Activated CD4-positive, alpha-beta memory T cell treated with anti-CD3 and anti-CD28 coated beads for 36 hours (primary cell): ENCODE results near the gene PGAP1. TPM values are rescaled to one million over a fixed set of nuclear protein-coding genes. Genes with fewer than 3 reads are reported as not detected.
A peak's percentile ranks its signal among the peaks of the same experiment; 100 is the strongest.

Experiments used
- CTCF ChIA-PET: fragments of 350-600 bp; sonication (Branson Sonifier 250); formaldehyde crosslinking; loops from one replicate; lab custom pipeline; 2021; ENCODE audit warnings: antibody characterized with exemption, inconsistent platforms; lab: Charles Lee
- POLR2A ChIA-PET: fragments of 350-600 bp; sonication (Branson Sonifier 250); formaldehyde crosslinking; loops from one replicate; lab custom pipeline; 2021; ENCODE audit warnings: antibody characterized with exemption; lab: Charles Lee
- DNase-seq: peaks from one replicate; pipeline ENCODE4 v3.0.0-alpha.2; 2020
- H3K27ac Mint-ChIP-seq: one replicate; pipeline ENCODE4 v1.8.0; 2021; ENCODE audit warnings: mixed read lengths
- H3K27me3 Mint-ChIP-seq: one replicate; pipeline ENCODE4 v1.8.0; 2021; ENCODE audit warnings: mixed read lengths
- H3K36me3 Mint-ChIP-seq: one replicate; pipeline ENCODE4 v1.8.0; 2021; ENCODE audit warnings: mixed read lengths
- H3K4me1 Mint-ChIP-seq: one replicate; pipeline ENCODE4 v1.8.0; 2021; ENCODE audit warnings: low read depth, mixed read lengths
- H3K4me3 Mint-ChIP-seq: one replicate; pipeline ENCODE4 v1.8.0; 2021; ENCODE audit warnings: mild to moderate bottlenecking, mixed read lengths
- H3K9me3 Mint-ChIP-seq: one replicate; pipeline ENCODE4 v1.8.0; 2021; ENCODE audit warnings: mixed read lengths
- intact Hi-C: fragments of 100-400 bp; cut with micrococcal nuclease; formaldehyde crosslinking; loops from one replicate; pipeline ENCODE4 v1.15.1; 2023
- total RNA-seq, 2 experiments: library from RNA; stranded (reverse); gene quantifications; one replicate each; pipeline ENCODE4 v1.2.3, GENCODE V29; 2021

PGAP1 gene
- total RNA-seq, 2 experiments from 2014 or later: 24.5 to 25.5 TPM

DNA sequence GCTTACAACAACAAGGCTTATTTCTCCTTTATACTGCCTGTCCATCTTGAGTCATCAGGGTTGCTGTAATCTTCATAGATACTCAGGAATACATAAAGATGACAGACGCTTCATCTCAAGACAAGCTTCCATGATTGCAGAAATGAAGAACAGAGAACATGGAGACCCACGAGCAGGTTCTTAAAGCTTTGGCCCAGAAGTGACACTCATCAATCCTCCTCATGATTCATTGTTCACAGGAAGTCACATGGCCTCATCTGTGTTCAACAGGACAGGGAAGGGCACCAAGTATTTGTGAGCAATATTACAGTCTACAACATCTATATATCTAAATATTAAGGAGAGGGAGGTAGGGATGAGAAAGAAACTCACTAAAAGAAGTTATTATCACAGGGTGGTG, 36.5 kb upstream of the PGAP1 start:
- ChIA-PET POLR2A (interaction anchor here (1.6 to 2.6 kb wide), 3 partner anchors 26 to 37 kb away, joined by 4 to 18 read pairs (median 15); partner anchors contain the start of gene PGAP1), CTCF (no interaction called here)
- Mint-ChIP-seq H3K36me3 (peaks cover 9% of the 10 kb centered on the region), H3K27ac (peak overlapping the region; percentile 56), H3K4me1 (peaks cover 27% of the 10 kb centered on the region), H3K9me3 (peaks cover 6% of the 10 kb centered on the region), H3K27me3 (no peaks in the 10 kb centered on the region), H3K4me3 (no peak overlapping the region)
- DNase-seq: no peak
- intact Hi-C loops: no loop called here

DNA sequence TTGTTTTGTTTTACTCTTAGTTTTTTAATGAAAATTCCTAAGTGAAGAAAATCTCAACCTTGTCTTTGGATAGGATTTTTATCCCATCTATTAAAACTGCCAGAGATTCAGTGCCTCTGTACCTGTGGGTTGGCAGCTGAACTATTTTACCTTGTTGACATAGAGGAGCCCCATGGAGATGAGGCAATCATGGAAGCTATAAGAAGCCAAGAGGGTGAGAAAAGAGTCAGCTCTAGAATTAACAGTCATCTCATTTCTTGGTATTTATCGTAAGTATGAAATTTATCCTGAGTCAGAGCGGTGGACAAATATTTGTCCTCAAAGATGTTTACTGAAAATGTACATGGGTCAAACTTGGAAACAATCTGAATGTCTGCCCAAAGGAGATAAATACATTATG, 35.8 kb upstream of the PGAP1 start:
- no peak for DNase-seq
- CTCF ChIA-PET: interaction anchor here (1.3 kb wide), 1 partner anchor 35 kb away, joined by 5 read pairs; no protein-coding TSS in a partner anchor
- H3K4me3 Mint-ChIP-seq: no peak overlapping the region

DNA sequence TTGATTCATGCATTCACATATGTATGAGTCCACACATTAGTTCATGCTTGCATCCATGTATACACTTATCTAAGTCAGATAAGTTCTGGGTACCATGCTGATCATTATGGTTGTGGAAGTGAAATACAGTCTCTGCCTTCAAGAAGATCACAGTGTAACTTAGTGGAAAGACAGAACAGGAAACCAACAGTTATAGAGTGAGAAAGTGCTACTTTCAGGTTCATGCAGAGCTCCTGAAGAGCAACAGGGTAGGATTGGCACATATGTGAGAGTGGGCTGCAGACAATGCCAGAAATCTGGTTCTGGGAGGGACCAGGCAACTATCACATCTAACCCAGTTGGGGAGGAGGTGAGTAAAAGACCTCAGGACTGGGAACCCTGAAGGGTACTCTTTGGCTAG, 35.4 kb upstream of the PGAP1 start:
- Mint-ChIP-seq H3K36me3 (peaks cover 7% of the 10 kb centered on the region), H3K9me3 (peaks cover 4% of the 10 kb centered on the region), H3K27me3 (no peaks in the 10 kb centered on the region), H3K27ac (peak overlapping the region; percentile 16), H3K4me3 (no peak overlapping the region), H3K4me1 (peaks cover 27% of the 10 kb centered on the region)
- intact Hi-C loops: loop anchor here (1.0 kb wide), 3 partner anchors 8 to 35 kb away; no protein-coding TSS in a partner anchor
- ChIA-PET CTCF (interaction anchor here (1.3 kb wide), 1 partner anchor 34 kb away, joined by 5 read pairs; no protein-coding TSS in a partner anchor), POLR2A (interaction anchor here (1.1 to 2.6 kb wide), 4 partner anchors 10 to 36 kb away, joined by 4 to 18 read pairs (median 10); partner anchors contain the start of gene PGAP1)
- DNase-seq: peak; percentile 36

More for the DNA sequence above, 35.8 kb upstream of the PGAP1 start:
- POLR2A ChIA-PET: interaction anchor here (1.1 to 2.6 kb wide), 4 partner anchors 10 to 36 kb away, joined by 4 to 18 read pairs (median 10); partner anchors contain the start of gene PGAP1
- peaks cover 27% of the 10 kb centered on the region for H3K4me1 Mint-ChIP-seq
- H3K27ac Mint-ChIP-seq: peak overlapping the region; percentile 16
- intact Hi-C loops: loop anchor here (1.0 kb wide), 3 partner anchors 8 to 35 kb away; no protein-coding TSS in a partner anchor
- H3K36me3 Mint-ChIP-seq: peaks cover 7% of the 10 kb centered on the region
- H3K9me3 Mint-ChIP-seq: peaks cover 4% of the 10 kb centered on the region
- H3K27me3 Mint-ChIP-seq: no peaks in the 10 kb centered on the region

DNA sequence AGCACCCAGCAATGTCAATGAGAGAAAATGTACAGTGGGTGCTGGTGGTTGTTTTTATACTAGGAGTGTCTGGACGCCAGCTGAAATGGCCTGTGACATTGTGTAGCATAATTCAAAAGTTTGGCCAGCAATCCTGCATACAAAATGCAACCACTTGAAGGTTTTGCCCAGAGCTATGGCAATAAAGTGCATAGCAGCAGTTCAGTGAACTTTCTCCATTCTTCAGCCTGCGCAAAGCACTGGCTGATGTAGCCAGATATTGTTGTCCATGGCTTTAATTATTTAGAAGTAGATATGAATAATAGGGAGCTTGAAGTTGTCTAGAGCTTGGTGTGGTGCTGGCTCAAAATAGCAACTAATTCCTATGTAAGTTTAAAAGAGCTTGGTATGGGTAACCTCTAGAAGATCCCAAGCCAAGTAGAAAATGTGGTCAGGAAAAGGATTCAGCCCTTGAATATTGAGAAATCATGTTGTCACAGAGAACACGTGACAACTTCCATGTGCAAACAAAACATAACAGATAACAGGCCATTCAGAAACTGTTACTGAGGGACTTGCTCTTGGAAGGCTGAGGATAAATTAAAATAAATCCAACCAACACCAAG, 33.3 kb upstream of the PGAP1 start:
- peaks cover 4% of the 10 kb centered on the region for H3K9me3 Mint-ChIP-seq
- H3K4me1 Mint-ChIP-seq: peaks cover 27% of the 10 kb centered on the region
- H3K4me3 Mint-ChIP-seq: no peak overlapping the region
- no peak overlapping the region for H3K27ac Mint-ChIP-seq
- intact Hi-C loops: no loop called here
- no peak for DNase-seq
- ChIA-PET CTCF (no interaction called here), POLR2A (no interaction called here)
- H3K27me3 Mint-ChIP-seq: peaks cover 4% of the 10 kb centered on the region
- H3K36me3 Mint-ChIP-seq: peaks cover 7% of the 10 kb centered on the region

DNA sequence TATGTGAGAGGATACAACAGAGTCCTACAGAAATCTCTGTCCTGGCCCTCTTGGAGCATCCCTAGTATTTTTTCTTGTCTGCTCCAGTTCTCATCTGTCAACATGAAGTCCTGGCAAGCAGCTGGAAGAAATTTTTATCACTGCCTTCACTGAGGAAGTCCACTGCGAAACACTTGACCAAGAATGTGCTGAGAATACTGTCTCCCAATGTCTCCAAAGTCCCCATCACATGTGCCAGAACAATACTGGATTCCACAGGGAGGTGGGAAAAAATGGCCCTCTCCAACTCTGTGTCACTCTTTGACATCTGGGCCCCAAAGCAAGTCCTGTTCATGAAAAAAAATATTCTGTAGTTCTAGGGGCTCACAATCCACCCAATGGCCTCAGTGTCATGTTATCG, 32.8 kb upstream of the PGAP1 start:
- peaks cover 27% of the 10 kb centered on the region for H3K4me1 Mint-ChIP-seq
- H3K36me3 Mint-ChIP-seq: peaks cover 7% of the 10 kb centered on the region
- no peak overlapping the region for H3K4me3 Mint-ChIP-seq
- peaks cover 4% of the 10 kb centered on the region for H3K27me3 Mint-ChIP-seq
- DNase-seq: no peak
- ChIA-PET POLR2A (no interaction called here), CTCF (no interaction called here)
- H3K9me3 Mint-ChIP-seq: peaks cover 4% of the 10 kb centered on the region
- H3K27ac Mint-ChIP-seq: no peak overlapping the region
- intact Hi-C loops: no loop called here

DNA sequence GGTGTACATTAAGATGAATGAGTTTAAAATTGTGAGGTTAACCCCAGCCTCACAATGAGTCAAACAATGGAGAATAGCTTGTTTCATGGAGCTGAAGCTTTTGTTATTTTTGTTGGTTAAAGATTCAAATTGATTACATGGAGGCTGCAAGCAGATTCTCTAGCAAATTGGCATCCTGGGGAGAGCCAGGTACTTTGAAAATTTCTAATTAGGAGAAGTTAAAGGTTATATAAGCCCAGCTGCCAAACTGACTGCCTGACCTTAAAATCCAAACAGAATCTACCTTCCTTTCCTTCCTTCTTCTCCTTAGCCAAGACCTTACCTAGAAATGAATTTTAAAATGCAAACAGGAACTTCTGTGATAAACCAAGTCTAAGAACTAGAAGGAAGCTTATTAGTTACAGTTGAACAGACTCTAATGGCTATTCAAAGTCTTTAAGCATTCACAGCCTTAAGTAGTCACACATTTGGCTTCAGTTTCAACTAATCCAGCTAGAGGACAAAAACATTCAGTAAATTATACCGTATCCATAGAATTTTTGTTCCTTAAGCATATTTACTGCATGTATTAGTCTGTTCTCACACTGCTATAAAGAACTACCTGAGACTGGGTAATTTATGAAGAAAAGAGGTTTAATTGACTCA, 31.5 kb upstream of the PGAP1 start:
- CTCF ChIA-PET: interaction anchor here (1.0 to 1.8 kb wide), 2 partner anchors 30 to 54 kb away, joined by 3 to 4 read pairs; no protein-coding TSS in a partner anchor
- no peak overlapping the region for H3K27ac Mint-ChIP-seq

DNA sequence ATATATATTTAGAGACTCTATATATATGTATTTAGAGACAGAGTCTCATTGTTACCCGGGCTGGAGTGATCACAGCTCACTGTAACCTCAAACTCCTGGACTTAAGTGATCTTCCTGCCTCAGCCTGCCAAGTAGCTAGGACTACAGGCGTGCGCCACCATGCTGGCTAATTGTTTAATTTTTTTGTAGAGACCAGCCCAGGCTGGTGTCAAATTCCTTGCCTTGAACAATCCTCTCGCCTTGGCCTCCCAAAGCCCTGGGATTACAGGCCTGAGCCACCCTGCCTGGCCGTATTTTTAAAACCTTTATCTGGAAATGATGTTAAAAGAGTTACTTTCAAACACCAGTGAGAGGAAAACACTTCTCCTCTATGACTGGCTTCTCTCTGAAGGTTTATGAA, 30.9 kb upstream of the PGAP1 start:
- H3K36me3 Mint-ChIP-seq: peaks cover 7% of the 10 kb centered on the region
- peaks cover 4% of the 10 kb centered on the region for H3K9me3 Mint-ChIP-seq
- intact Hi-C loops: no loop called here
- CTCF ChIA-PET: interaction anchor here (1.8 kb wide), 1 partner anchor 29 kb away, joined by 4 read pairs; no protein-coding TSS in a partner anchor
- DNase-seq: no peak
- peaks cover 6% of the 10 kb centered on the region for H3K27me3 Mint-ChIP-seq
- peaks cover 17% of the 10 kb centered on the region for H3K4me1 Mint-ChIP-seq
- POLR2A ChIA-PET: no interaction called here
- no peak overlapping the region for H3K4me3 Mint-ChIP-seq
- H3K27ac Mint-ChIP-seq: no peak overlapping the region

More for the DNA sequence above, 31.5 kb upstream of the PGAP1 start:
- POLR2A ChIA-PET: no interaction called here
- Mint-ChIP-seq H3K4me3 (no peak overlapping the region), H3K27me3 (peaks cover 6% of the 10 kb centered on the region), H3K36me3 (peaks cover 7% of the 10 kb centered on the region), H3K9me3 (peaks cover 4% of the 10 kb centered on the region), H3K4me1 (peaks cover 22% of the 10 kb centered on the region)
- intact Hi-C loops: no loop called here
- DNase-seq: no peak

DNA sequence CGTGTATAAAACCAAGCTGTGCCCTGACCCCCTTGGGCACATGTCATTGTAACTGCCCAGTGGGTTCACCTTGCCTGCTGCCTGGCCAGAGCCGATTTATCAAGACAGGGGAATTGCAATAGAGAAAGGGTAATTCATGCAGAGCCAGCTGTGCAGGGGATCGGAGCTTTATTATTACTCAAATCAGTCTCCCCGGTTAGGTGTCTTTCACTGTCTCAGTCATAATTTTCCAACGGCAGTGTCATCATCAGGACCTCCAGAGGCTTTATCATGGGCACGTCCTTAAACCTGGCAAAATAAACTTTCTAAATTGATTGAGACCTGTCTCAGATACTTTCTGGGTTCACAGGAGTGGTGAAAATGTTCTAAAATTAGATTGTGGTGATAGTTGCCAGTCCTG, 29.6 kb upstream of the PGAP1 start:
- H3K27ac Mint-ChIP-seq: no peak overlapping the region
- intact Hi-C loops: no loop called here
- H3K9me3 Mint-ChIP-seq: peaks cover 4% of the 10 kb centered on the region
- H3K36me3 Mint-ChIP-seq: peaks cover 5% of the 10 kb centered on the region
- DNase-seq: no peak
- peaks cover 3% of the 10 kb centered on the region for H3K4me1 Mint-ChIP-seq
- POLR2A ChIA-PET: no interaction called here
- H3K4me3 Mint-ChIP-seq: no peak overlapping the region
- H3K27me3 Mint-ChIP-seq: peaks cover 6% of the 10 kb centered on the region
- CTCF ChIA-PET: no interaction called here

DNA sequence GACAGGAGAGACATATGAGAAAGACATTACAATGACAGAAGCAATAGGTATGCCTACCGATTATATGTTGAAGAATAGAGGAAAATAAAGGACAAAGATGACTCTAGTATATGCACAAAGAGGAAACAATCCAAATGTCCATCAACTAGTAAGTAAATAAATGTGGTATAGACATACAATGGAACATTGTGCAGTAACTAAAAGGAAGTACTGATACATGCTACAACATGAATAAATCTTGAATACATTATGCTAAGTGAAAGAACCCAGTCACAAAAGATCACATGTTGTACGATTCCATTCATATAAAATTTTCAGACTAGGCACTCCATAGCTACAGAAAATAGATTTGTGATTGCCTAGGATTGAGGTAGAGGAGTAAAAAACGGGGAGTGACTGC, 28.5 kb upstream of the PGAP1 start:
- H3K9me3 Mint-ChIP-seq: peaks cover 4% of the 10 kb centered on the region
- POLR2A ChIA-PET: no interaction called here
- H3K4me3 Mint-ChIP-seq: no peak overlapping the region
- peaks cover 3% of the 10 kb centered on the region for H3K4me1 Mint-ChIP-seq
- CTCF ChIA-PET: interaction anchor here (0.9 kb wide), 1 partner anchor 23 kb away, joined by 3 read pairs; no protein-coding TSS in a partner anchor
- peaks cover 5% of the 10 kb centered on the region for H3K36me3 Mint-ChIP-seq
- H3K27me3 Mint-ChIP-seq: peaks cover 8% of the 10 kb centered on the region
- no peak for DNase-seq
- intact Hi-C loops: no loop called here
- H3K27ac Mint-ChIP-seq: no peak overlapping the region

DNA sequence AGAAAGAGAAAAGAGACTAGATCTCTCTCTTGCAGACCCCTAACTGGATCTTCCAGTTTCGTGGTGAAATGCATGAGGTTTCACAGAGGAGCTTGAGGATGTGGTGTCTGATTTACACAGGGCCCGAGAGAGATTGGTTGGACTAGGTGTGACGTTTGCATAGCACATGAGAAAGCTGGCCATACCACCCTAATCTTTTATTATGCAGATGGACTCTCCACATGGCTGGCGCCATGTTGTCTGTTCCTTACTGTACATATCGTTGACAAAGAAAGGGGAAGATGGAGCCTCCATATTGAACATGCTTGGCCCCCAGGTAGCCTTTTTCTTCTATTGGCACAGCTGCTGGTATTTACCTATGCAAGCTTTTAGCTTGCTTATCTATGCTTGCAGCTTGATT, 27.5 kb upstream of the PGAP1 start:
- no peak for DNase-seq
- intact Hi-C loops: no loop called here
- Mint-ChIP-seq H3K9me3 (peaks cover 4% of the 10 kb centered on the region), H3K4me1 (peaks cover 3% of the 10 kb centered on the region), H3K36me3 (peaks cover 5% of the 10 kb centered on the region), H3K4me3 (no peak overlapping the region), H3K27me3 (peaks cover 8% of the 10 kb centered on the region), H3K27ac (no peak overlapping the region)
- POLR2A ChIA-PET: no interaction called here
- CTCF ChIA-PET: interaction anchor here (0.7 kb wide), 1 partner anchor 12 kb away, joined by 3 read pairs; no protein-coding TSS in a partner anchor

DNA sequence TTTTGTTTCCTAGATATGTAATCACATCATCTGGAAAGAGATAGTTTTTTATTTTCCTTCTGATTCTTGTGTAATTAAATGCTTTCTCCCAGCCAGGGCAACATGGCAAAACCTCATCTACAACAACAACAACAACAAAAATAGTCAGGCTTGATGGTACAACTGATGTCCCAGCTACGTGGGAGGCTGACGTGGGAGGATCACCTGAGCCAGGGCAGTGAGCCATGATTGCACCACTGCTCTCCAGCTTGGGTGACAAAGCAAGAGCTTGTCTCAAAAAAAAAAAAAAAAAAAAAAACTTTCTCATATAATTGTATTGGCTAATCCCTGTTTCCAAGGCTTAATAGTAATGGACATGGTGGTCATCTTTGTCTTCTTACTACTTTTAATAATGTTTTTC, 26.4 kb upstream of the PGAP1 start:
- no peak overlapping the region for H3K4me3 Mint-ChIP-seq
- peaks cover 8% of the 10 kb centered on the region for H3K27me3 Mint-ChIP-seq
- DNase-seq: no peak
- ChIA-PET POLR2A (no interaction called here), CTCF (interaction anchor here (0.6 kb wide), 1 partner anchor 62 kb away, joined by 3 read pairs; no protein-coding TSS in a partner anchor)
- H3K27ac Mint-ChIP-seq: no peak overlapping the region
- H3K9me3 Mint-ChIP-seq: no peaks in the 10 kb centered on the region
- intact Hi-C loops: no loop called here
- H3K36me3 Mint-ChIP-seq: no peaks in the 10 kb centered on the region
- no peaks in the 10 kb centered on the region for H3K4me1 Mint-ChIP-seq

DNA sequence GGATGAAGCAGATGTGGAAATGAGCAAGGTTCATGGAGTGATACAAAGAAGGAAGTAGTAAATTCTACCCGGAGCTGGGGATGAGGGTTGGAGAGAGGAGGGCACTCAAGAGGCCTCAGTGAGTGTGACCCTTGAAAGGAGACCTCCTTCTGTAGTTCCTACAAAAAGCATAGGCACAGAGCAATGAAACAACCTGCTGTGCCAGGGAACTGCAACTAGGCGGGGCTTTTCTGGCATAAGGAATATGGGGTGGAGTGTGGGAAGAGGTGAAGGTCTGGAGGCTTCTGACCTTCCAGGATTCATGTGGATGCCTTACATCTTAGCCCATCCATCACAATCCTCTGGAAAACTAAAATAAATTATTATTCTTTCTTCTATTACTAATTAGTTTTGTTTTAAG, 25.5 kb upstream of the PGAP1 start:
- no peak overlapping the region for H3K4me3 Mint-ChIP-seq
- no peaks in the 10 kb centered on the region for H3K4me1 Mint-ChIP-seq
- intact Hi-C loops: no loop called here
- no peak for DNase-seq
- no peaks in the 10 kb centered on the region for H3K36me3 Mint-ChIP-seq
- H3K27me3 Mint-ChIP-seq: peaks cover 8% of the 10 kb centered on the region
- POLR2A ChIA-PET: no interaction called here
- CTCF ChIA-PET: no interaction called here
- no peaks in the 10 kb centered on the region for H3K9me3 Mint-ChIP-seq
- H3K27ac Mint-ChIP-seq: no peak overlapping the region
